ENCODE data around the gene CPM.

The CPM gene

GRCh38 chr12:68932961-68933893, at the start of gene CPM:
Gene CPM (minus strand): TSS chr12:68933171. CDS start chr12:68932837, 334 bp downstream.
- peak; percentile 95 for DNase-seq (ENCODE audit: low spot score)

GRCh38 chr12:68981516-68981915, 48.5 kb upstream of the CPM start:
- DNase-seq (ENCODE audit: low spot score) = no peak

- no peak for DNase-seq (ENCODE audit: low spot score)
These were observed 47.7 kb upstream of the CPM start for GRCh38 chr12:68980476-68981212.

- DNase-seq (ENCODE audit: low spot score) = no peak
These were observed 45.7 kb upstream of the CPM start for GRCh38 chr12:68978678-68979077.

GRCh38 chr12:68977909-68978610, 45.1 kb upstream of the CPM start:
- DNase-seq (ENCODE audit: low spot score) = no peak

- DNase-seq (ENCODE audit: low spot score) = no peak
These were observed 44.4 kb upstream of the CPM start for GRCh38 chr12:68977335-68977734.

GRCh38 chr12:68976395-68976841, 43.4 kb upstream of the CPM start:
- no peak for DNase-seq (ENCODE audit: low spot score)

- DNase-seq (ENCODE audit: low spot score) = no peak
These were observed 42.8 kb upstream of the CPM start for GRCh38 chr12:68975811-68976210.

- no peak for DNase-seq (ENCODE audit: low spot score)
These were observed 39.6 kb upstream of the CPM start for GRCh38 chr12:68972595-68972994.

GRCh38 chr12:68971404-68971803, 38.4 kb upstream of the CPM start:
- no peak for DNase-seq (ENCODE audit: low spot score)

- DNase-seq (ENCODE audit: low spot score) = no peak
These were observed 38.0 kb upstream of the CPM start for GRCh38 chr12:68970951-68971350.

- DNase-seq (ENCODE audit: low spot score) = no peak
These were observed 37.3 kb upstream of the CPM start for GRCh38 chr12:68970306-68970705.

- no peak for DNase-seq (ENCODE audit: low spot score)
These were observed 34.1 kb upstream of the CPM start for GRCh38 chr12:68967046-68967445.

GRCh38 chr12:68963856-68964745, 31.1 kb upstream of the CPM start:
- DNase-seq (ENCODE audit: low spot score) = no peak

- DNase-seq (ENCODE audit: low spot score) = no peak
These were observed 30.2 kb upstream of the CPM start for GRCh38 chr12:68962877-68963855.

- no peak for DNase-seq (ENCODE audit: low spot score)
These were observed 27.0 kb upstream of the CPM start for GRCh38 chr12:68959891-68960464.

- DNase-seq (ENCODE audit: low spot score) = no peak
These were observed 26.3 kb upstream of the CPM start for GRCh38 chr12:68959143-68959858.

GRCh38 chr12:68958322-68958721, 25.4 kb upstream of the CPM start:
- no peak for DNase-seq (ENCODE audit: low spot score)

- DNase-seq (ENCODE audit: low spot score) = no peak
These were observed 24.3 kb upstream of the CPM start for GRCh38 chr12:68957273-68957672.
